Endothelial cell (in vitro differentiated cells): ENCODE data around the gene KIF12. TPM values are rescaled to one million over a fixed set of nuclear protein-coding genes. Genes with fewer than 3 reads are reported as not detected.

Experiments used
- DNase-seq: peaks from one replicate; pipeline ENCODE4 v3.0.0; 2021; ENCODE audit warnings: low spot score
- H3K27ac Mint-ChIP-seq: one replicate; pipeline ENCODE4 v1.8.0; 2021; ENCODE audit warnings: mixed read lengths, inconsistent platforms; ENCODE audit not compliant: unreplicated experiment
- H3K27me3 Mint-ChIP-seq: one replicate; pipeline ENCODE4 v1.8.0; 2021; ENCODE audit warnings: mild to moderate bottlenecking, moderate library complexity, mixed read lengths, inconsistent platforms; ENCODE audit not compliant: unreplicated experiment
- H3K36me3 Mint-ChIP-seq: one replicate; pipeline ENCODE4 v1.8.0; 2021; ENCODE audit warnings: mild to moderate bottlenecking, low read depth, mixed read lengths, inconsistent platforms; ENCODE audit not compliant: unreplicated experiment
- H3K4me1 Mint-ChIP-seq: one replicate; pipeline ENCODE4 v1.8.0; 2021; ENCODE audit warnings: mild to moderate bottlenecking, mixed read lengths, inconsistent platforms; ENCODE audit not compliant: unreplicated experiment
- H3K4me3 Mint-ChIP-seq: one replicate; pipeline ENCODE4 v1.8.0; 2021; ENCODE audit warnings: mild to moderate bottlenecking, mixed read lengths, inconsistent platforms; ENCODE audit not compliant: unreplicated experiment
- H3K9me3 Mint-ChIP-seq: one replicate; pipeline ENCODE4 v1.8.0; 2021; ENCODE audit warnings: mixed read lengths, inconsistent platforms; ENCODE audit not compliant: unreplicated experiment
- total RNA-seq: library from RNA; stranded (reverse); fragmentation: NEBNext Ultra II Directional; extraction: Animal tissue kit (Norgen Biotek cat#: 25700); gene quantifications from one replicate; pipeline ENCODE4 v1.2.1, GENCODE V29; 2021; ENCODE audit not compliant: unreplicated experiment
- TF ChIP-seq, protein P1 (sequence below): fragments of 200-600 bp; sonication (generic); IDR thresholded peaks from one replicate; pipeline ENCODE4 v1.5.0; 2021; ENCODE audit warnings: antibody characterized with exemption; ENCODE audit not compliant: unreplicated experiment

KIF12 gene
- total RNA-seq, 1 donor from 2014 or later, result 0.26 TPM

DNA sequence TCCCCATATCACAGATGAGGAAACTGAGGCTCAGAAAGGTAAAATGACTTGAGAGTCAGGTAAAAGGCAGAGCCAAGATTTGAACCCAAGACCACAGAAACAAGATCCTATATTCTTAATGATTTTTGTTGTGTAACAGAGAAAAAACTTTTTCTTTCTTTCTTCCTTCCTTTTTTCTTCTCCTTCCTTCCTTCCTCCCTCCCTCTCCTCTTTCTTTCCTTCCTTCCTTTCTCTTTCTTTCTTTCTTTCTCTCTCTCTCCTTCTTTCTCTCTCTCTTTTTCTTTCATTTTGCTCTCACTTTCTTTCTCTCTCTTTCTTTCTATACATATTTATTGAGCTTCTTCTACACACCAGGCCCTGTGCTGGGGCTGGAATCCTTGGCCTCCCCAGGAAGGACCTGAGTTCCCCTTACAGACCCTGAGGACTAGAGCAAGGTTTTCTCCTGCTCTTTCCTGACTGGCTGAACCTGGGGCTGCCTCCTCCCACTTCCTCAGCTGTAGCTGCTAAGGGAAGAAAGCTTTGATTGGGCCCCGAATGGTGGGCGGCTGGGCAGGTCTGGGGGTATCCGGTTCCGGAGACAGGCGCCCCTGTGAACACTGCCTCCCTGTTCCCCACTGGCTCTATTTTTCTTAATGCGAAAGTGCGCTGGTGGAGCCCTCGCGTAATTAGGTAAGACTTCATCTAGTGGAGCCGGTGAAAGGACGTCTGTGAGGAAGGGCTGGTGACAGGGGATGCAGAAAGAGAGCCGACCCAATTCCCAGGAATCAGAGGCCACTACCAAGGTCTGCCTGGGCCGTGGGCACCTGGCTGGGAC, 27.4 kb upstream of the KIF12 start:
- H3K36me3 Mint-ChIP-seq, result peaks cover 12% of the 10 kb centered on the region
- H3K4me3 Mint-ChIP-seq, result no peak overlapping the region
- H3K4me1 Mint-ChIP-seq, result peaks cover 12% of the 10 kb centered on the region
- TF ChIP-seq, protein P1, sequence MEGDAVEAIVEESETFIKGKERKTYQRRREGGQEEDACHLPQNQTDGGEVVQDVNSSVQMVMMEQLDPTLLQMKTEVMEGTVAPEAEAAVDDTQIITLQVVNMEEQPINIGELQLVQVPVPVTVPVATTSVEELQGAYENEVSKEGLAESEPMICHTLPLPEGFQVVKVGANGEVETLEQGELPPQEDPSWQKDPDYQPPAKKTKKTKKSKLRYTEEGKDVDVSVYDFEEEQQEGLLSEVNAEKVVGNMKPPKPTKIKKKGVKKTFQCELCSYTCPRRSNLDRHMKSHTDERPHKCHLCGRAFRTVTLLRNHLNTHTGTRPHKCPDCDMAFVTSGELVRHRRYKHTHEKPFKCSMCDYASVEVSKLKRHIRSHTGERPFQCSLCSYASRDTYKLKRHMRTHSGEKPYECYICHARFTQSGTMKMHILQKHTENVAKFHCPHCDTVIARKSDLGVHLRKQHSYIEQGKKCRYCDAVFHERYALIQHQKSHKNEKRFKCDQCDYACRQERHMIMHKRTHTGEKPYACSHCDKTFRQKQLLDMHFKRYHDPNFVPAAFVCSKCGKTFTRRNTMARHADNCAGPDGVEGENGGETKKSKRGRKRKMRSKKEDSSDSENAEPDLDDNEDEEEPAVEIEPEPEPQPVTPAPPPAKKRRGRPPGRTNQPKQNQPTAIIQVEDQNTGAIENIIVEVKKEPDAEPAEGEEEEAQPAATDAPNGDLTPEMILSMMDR, result no peak
- no peak for DNase-seq
- peaks cover 7% of the 10 kb centered on the region for H3K27me3 Mint-ChIP-seq
- no peaks in the 10 kb centered on the region for H3K9me3 Mint-ChIP-seq
- no peak overlapping the region for H3K27ac Mint-ChIP-seq

DNA sequence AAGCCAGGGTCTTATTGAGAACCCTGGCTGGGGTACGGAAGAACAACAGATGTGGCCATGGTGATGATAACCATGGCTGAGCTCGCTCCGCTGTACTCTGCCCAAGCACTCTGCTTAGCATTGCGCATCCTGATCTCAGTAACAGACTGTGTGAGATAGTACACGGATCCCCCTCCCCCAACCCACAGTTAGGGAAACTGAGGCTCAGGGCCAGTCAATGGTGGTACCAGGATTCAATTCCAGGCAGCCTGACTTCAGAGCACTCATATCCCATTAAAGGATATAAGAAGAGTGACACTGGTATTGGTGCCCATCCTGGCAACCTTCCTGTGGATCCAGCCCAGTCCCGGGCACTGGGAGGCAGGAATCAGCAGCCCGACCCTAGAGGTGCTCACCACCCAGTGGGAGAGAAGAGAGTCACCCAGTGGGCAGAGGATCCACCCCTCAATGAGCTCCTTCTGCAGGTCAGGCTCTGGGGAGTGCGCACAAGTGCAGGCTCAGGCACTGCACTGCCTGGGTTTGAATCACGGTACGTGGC, 26.5 kb upstream of the KIF12 start:
- peaks cover 12% of the 10 kb centered on the region for H3K4me1 Mint-ChIP-seq
- peaks cover 12% of the 10 kb centered on the region for H3K36me3 Mint-ChIP-seq
- no peak for DNase-seq
- H3K9me3 Mint-ChIP-seq, result no peaks in the 10 kb centered on the region
- no peak overlapping the region for H3K4me3 Mint-ChIP-seq
- no peak overlapping the region for H3K27ac Mint-ChIP-seq
- H3K27me3 Mint-ChIP-seq, result peaks cover 6% of the 10 kb centered on the region
- TF ChIP-seq, protein P1, result no peak

DNA sequence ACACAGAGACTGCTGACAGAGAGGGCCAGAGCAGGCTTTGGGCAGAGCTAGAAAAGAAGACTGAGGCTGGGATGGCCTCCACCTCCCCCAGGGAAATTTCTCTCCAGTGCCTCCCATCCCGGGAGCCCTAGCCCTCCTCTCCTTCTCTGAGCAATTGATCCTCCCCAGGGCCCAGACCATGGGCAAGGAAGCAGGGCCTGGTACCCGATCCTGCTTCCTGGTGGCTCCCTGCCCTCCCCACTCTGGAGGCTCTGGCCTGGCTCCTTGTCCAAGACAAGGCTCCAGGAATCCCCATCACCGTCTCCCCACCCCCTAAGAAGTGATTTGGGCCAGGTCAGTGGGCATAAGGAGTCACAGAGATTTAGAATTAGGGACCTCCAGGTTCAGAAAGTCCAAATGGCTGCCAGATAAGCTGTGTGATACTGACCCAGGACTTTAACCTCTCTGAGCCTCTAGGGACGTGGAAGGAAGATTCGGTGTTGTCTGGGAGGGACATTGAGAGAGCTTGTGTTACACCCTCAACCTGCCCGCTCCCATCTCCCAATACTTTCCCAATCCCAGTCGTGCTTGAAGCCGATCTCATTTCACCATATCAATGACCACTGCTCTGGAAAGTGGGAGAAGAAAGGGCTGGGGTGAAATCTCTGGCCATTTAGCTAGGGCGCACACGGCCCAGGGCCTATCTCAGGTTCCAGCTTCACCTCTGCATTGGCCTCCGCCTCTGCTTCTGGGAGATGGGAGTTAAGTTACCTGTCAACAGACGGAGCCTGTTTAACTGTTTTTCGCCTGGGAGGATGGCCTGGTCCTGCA, 25.8 kb upstream of the KIF12 start:
- no peaks in the 10 kb centered on the region for H3K9me3 Mint-ChIP-seq
- H3K27me3 Mint-ChIP-seq, result peaks cover 9% of the 10 kb centered on the region
- H3K4me1 Mint-ChIP-seq, result peaks cover 12% of the 10 kb centered on the region
- no peak overlapping the region for H3K27ac Mint-ChIP-seq
- H3K36me3 Mint-ChIP-seq, result peaks cover 12% of the 10 kb centered on the region
- TF ChIP-seq, protein P1, result no peak
- DNase-seq, result no peak
- H3K4me3 Mint-ChIP-seq, result no peak overlapping the region

DNA sequence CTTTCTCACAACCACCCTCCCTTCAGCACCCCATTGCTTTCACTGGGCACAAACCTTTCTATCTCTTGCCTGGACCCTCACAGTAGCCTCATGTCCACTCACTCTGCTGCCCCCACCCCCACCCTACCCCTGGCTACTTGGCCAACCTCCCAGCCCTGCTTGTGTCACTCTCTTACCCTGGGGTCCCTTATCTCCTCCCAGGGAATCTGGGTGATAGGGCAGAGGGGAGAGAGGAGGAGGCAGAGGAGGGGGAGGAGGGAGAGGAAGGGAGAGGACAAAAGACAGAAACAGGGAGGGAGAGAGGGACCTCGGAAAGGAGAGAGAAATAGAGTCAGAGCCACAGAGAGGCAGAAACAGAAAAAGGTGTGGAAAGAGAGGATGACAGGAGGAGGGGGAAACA, 25.0 kb upstream of the KIF12 start:
- TF ChIP-seq, protein P1, result no peak
- peaks cover 12% of the 10 kb centered on the region for H3K4me1 Mint-ChIP-seq
- DNase-seq, result no peak
- H3K4me3 Mint-ChIP-seq, result no peak overlapping the region
- peaks cover 9% of the 10 kb centered on the region for H3K27me3 Mint-ChIP-seq
- peaks cover 12% of the 10 kb centered on the region for H3K36me3 Mint-ChIP-seq
- no peak overlapping the region for H3K27ac Mint-ChIP-seq
- H3K9me3 Mint-ChIP-seq, result no peaks in the 10 kb centered on the region
